Kidney capillary endothelial cell (primary cell): ENCODE measurements around the gene GGT7.
"Not testable (repeated sequence)": the region's sequence is repeated elsewhere in the genome, so short reads cannot be mapped to it uniquely, and the experiment has no call there.

Experiments used
- DNase-seq: peaks from one replicate; pipeline ENCODE4 v3.0.0-alpha.2; 2018; ENCODE audit warnings: low spot score

GGT7 gene

DNA sequence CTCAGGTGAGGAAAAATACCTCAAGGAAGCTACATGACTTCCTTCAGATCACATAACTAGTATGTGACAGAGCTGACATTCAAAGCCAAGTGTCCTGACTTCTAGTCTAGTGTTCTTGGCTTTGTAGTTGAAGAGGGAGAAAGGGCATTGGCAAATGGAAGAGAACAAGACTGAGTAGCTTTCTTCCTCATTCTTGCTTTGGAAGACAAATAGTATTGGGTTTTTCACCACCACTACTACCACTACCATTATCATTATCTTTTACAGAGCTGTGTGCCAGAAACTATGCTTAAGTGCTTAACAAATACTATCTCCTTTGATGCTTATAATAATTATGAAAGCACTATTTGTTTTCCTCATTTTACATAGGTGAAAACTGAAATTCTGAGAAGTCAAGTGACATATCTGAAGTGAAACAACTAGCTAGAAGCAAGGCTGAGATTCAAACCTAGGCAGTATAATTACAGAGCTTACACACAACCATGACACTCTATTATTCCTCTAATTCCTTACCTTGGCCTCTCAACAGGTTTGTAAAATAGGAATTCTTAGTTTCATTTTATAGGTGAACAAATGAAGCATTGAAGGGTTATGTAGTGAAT lies 10.5 kb upstream of the GGT7 start:
- no peak for DNase-seq

- no peak for DNase-seq
Measured at GRCh38 chr20:34881689-34882088, 9.0 kb upstream of the GGT7 start.

DNA sequence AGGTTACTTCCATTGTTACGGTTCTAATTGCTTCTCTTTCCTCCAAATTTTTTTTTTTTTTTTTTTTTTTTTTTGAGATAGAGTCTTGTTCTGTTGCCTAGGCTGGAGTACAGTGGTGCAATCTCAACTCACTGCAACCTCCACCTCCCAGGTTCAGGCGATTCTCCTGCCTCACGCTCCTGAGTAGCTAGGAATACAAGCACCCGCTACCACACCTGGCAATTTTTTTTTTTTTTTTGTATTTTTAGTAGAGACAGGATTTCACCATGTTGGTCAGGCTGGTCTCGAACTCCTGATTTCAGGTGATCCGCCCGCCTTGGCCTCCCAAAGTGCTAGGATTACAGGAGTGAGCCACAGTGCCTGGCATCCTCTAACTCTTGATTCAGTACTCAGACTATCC lies 8.3 kb upstream of the GGT7 start:
- not testable (repeated sequence) for DNase-seq

DNA sequence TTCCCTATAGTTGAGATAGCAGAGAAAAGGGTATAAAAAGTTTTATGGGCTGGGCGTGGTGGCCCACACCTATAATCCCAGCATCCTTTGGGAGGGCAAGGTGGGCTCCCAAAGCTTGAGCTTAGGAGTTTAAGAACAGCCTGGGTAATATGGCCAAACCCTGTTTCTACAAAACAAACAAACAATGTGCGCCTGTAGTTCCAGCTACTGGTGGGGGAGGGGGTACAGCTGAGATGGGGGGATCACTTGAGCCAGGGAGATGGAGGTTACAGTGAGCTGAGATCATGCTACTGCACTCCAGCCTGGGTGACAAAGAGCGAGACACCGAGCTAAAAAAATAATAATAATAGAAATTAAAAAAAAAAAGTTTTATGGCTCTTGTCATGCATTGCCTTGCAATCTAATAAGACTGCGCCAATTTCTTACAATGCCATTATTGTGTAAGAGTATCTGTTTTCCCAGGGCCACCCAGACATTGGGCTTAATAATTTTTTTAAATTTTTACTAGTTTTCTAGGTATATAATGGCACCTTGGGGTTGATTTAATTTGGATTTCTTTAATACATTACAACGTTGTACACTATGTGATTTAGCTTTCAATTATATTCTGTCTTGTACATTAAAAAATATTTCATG lies 7.7 kb upstream of the GGT7 start:
- DNase-seq, result no peak

DNA sequence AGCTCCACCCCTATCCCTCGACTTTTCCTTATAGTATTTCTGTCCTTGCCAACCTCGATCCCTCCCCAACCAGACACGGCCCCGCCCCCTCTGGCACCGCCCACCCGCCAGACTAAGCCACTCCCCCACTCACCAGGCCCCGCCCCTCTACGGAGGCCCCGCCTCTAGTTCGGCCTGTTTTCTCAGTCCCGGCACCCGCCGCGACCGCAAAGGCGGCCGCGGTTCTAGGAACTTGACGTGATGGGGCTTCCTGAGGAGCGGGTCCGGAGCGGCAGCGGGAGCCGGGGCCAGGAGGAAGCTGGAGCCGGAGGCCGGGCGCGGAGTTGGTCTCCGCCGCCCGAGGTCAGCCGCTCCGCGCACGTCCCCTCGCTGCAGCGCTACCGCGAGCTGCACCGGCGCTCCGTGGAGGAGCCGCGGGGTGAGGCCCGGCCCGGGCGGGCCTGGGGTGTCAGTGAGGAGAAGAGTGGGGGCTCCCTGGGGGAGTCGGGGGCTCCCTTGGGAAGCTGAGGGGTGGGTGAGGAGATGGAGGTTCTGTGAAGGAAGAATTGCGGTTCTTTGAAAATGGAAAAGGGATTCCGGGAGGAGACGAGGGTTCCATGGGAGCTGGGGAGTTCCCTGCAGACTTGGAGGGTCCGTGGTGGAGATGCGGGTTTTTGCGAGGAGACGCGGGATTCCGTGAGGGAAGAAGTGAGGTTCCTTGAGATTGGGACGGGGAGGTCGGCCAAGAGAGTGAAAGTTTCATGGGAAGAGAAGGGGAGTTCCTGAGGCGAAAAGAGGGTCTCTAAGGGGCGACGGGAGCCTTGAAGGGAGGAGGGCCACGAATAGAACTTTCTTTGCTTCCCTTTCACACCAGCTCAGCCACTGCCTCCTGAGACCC lies 4.0 kb upstream of the GGT7 start, which contains the start of gene ACSS2:
TSS of gene ACSS2 (plus strand) at position 207 of the 877 bp plus-strand sequence. CDS start at position 241, 34 bp downstream.
- peak; percentile 98 for DNase-seq

DNA sequence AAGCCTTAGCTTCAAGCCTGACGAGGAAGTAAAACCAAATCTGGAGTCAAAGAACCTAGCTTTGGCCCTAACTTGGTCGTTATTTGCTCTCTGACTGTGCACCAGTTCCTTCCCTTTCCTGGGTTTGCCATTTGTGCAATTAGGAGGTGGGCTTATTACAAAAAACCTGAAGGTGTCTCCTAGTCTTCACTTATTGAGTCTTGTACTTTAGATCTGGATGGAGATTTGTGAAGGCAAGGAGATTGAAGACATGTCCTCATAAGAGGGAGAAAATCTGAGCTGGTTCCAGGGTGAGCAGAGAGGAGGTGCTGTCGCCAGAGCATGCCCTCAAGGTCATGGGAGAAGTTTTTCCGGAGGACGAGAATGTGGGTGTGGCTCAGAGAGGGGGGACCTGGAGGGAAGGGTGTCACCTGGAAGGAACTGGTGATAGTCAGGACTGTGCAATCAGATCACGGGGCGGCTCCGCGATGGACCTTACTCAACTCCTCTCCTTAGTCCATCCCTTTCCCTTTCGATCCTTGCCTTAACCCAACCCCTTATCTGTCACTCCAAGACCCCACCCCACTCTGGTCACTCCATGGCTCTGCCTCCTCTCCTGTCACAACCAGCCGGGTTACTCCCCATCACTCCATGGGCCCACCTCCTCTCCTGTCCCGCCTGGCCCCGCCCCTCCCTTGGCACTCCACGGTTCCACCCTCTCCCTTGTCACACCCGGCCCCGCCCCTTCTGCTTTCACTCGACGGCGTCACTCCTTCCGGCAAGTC lies 3.2 kb upstream of the GGT7 start:
- no peak for DNase-seq

GRCh38 chr20:34874094-34874654 lies 1.5 kb upstream of the GGT7 start:
- DNase-seq, result peak; percentile 87

- DNase-seq, result no peak
Measured at GRCh38 chr20:34873583-34874093, 982 bp upstream of the GGT7 start.

GRCh38 chr20:34871966-34872621 lies 562 bp downstream of the GGT7 start:
- DNase-seq, result no peak

- DNase-seq, result no peak
Measured at GRCh38 chr20:34871320-34871926, 1.2 kb downstream of the GGT7 start.

- DNase-seq, result no peak
Measured at GRCh38 chr20:34864216-34864615, 8.4 kb downstream of the GGT7 start.

- DNase-seq, result no peak
Measured at GRCh38 chr20:34863421-34863965, 9.2 kb downstream of the GGT7 start.

DNA sequence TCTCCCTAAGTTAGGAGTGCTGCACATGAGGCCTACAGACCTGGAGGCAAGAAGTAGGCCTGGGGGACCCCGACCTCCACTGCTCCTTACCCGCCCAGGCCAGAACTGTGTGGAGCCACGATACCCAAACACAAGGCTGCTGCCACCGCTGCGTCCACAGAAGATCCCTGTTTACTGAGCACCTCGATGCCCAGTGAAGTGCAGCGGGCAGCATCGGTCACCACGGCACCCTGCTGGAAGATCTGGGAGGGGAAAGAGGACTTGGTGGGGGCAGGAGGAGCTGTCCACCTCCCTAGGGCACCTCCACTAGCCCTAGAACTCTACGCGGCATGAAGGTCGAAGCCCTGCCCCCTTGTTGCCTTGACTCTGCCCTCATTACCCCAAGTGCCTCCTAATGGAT lies 9.9 kb downstream of the GGT7 start:
- no peak for DNase-seq

- DNase-seq, result no peak
Measured at GRCh38 chr20:34861386-34862084, 11.1 kb downstream of the GGT7 start.

GRCh38 chr20:34859826-34860545 lies 12.7 kb downstream of the GGT7 start:
- DNase-seq, result no peak

- no peak for DNase-seq
Measured at GRCh38 chr20:34859367-34859766, 13.3 kb downstream of the GGT7 start.

DNA sequence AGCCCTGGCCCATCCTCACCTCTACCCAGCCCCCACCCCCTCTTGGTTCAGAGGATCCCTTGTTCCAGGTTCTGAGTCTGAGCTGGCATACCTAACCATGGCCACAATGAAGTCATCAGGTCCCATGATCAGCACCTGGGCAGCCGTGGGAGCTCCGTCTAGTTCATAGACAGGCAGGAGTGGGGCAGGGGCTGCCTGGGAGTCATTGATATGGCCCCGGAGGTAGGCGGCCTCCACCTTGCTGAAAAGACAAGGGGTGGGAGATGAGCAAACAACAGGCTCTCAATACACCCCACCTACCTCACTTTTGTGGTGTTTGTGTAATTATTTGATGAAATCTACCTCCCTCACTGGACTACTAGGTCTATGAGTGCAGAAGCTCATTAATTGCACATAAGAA lies 20.4 kb downstream of the GGT7 start:
- DNase-seq, result no peak

DNA sequence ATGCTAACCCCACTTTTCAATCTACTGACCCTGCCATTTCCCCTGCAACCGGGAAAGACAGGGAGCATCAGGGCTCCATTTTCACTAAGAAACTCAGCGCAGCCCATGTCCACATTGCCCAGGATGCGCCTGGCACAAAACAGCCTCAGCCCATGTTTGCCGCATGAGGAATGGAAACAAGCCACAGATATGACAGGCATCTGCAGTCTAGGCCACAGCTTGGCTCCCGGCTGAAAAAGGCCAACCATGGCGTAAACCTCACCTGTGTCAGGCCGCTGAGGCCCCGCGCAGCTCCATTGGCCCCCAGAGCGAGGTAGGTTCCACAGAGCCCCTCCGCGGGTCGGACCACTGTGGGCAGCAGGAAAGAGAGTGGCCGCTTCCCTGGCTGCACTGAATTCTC lies 21.7 kb downstream of the GGT7 start:
- no peak for DNase-seq

DNA sequence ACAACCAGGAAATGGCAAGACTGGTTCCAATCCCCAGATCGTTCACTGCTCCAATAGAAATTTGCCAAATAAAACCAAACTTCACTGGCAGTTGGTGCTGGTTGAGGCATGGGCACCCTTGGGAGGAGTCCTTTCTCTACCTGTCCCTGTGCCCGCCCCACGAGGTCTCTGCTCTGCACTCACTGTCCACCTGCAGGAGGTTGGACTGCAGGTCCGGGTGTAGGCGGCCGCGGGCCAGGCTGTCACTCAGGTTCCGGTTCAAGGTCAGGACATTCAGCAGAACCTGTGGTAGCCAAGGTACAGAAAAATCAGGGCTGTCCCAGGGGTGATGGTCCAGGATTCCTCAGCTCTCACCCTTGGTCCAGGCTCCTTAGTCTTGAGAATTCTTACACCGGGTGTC lies 22.9 kb downstream of the GGT7 start:
- no peak for DNase-seq
